Body of pancreas (tissue), 4 donors: ENCODE measurements around the gene COG2. TPM values are rescaled to one million over a fixed set of nuclear protein-coding genes. Genes with fewer than 3 reads are reported as not detected.
A peak's percentile ranks its signal among the peaks of the same experiment; 100 is the strongest.

ENCODE experiments used
- ATAC-seq: fragments of 150-250 bp; one replicate; pipeline ENCODE4 v1.9.1; 2016
- DNase-seq, 4 donors: peaks; one replicate each; pipeline ENCODE4 v3.0.0-alpha.2; 2019
- H3K27ac ChIP-seq, 4 donors: fragments of 200-600 bp; sonication (generic); 1 replicate in 3 of 4; 2 replicates in 1 of 4; pipeline versions ENCODE4 v1.5.1 to v1.6.1; 2016 to 2019; ENCODE audit warnings: mild to moderate bottlenecking in 1 of 4, mixed read lengths in 1 of 4, moderate library complexity in 1 of 4
- H3K27me3 ChIP-seq, 2 donors: fragments of 200-600 bp; sonication (generic); one replicate each; pipeline ENCODE4 v1.6.0; 2016; ENCODE audit warnings: mild to moderate bottlenecking in 1 of 2
- H3K36me3 ChIP-seq, 2 donors: fragments of 200-600 bp; sonication (generic); replicated peaks in 1 of 2; 2 replicates each; pipeline ENCODE4 v1.5.1; 2016; ENCODE audit warnings: low read depth in 2 of 2; ENCODE audit not compliant: insufficient read depth in 1 of 2
- H3K4me1 ChIP-seq: fragments of 200-600 bp; sonication (generic); one replicate; pipeline ENCODE4 v1.6.0; 2016
- H3K4me3 ChIP-seq, 2 donors: fragments of 200-600 bp; sonication (generic); 1 replicate in 1 of 2; 2 replicates in 1 of 2; pipeline ENCODE4 v1.5.1; 2016 to 2019
- H3K9me3 ChIP-seq, 3 donors: fragments of 200-600 bp; sonication (generic); 1 replicate in 2 of 3; 2 replicates in 1 of 3; pipeline ENCODE4 v1.5.1; 2016
- POLR2A ChIP-seq, 3 donors: fragments of 450-650 bp; IDR thresholded peaks; one replicate each; pipeline ENCODE4 v1.6.1; 2016; ENCODE audit warnings: antibody characterized with exemption in 3 of 3, mild to moderate bottlenecking in 2 of 3
- WGBS, 2 donors: methylation state at CpG; one replicate each; pipeline ENCODE4 v1.1.5; 2017; 5-methylcytosine and 5-hydroxymethylcytosine counted together
- intact Hi-C: fragments of 100-400 bp; cut with DNase I; formaldehyde crosslinking; loops from one replicate; pipeline ENCODE4 v1.15.1; 2023
- total RNA-seq, 2 donors: library from RNA; depleted of rRNA; stranded (reverse); fragments of >200 nt; gene quantifications; one replicate each; pipeline ENCODE4 v1.1.0, GENCODE V29; 2016
- TF ChIP-seq, protein P1 (sequence below), 7 experiments: fragments of 450-650 bp in 4 of 7; fragments of 200-600 bp in 3 of 7; sonication (generic) in 3 of 7; IDR thresholded peaks; one replicate each; pipeline ENCODE4 v1.5.1; 2016 to 2019; ENCODE audit warnings: antibody characterized with exemption in 7 of 7

COG2 gene
- total RNA-seq, 2 donors from 2014 or later = 13.7 to 26.0 TPM

DNA sequence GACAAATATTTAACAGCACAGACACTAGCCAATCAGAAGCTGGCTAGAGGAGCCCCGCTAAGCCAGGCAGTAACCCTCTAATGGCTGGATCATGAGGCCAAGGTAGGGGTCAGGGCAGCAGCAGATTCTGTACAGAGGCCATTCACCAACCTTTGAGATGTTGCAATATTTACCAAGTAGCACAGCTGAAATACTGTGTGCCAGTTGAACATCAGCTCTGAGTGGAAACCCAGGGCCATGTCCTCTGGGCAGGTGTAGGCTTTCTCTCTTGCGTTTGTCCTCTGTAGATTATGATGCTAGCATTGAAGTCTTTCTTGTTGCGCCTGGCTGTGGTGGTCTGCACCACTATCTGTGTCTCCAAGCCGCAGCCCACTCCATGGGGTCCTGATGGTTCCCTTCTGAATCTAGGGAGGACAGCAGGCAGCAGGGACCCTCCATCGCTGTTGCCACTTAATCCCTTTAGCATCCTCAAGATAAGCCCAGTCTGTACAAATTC, 2.5 kb upstream of the COG2 start:
- Histone ChIP-seq H3K9me3 (no peaks in the 10 kb centered on the region), H3K27ac (no peak overlapping the region), H3K4me1 (peaks cover 30% of the 10 kb centered on the region), H3K27me3 (no peaks in the 10 kb centered on the region), H3K36me3 (no peaks in the 10 kb centered on the region), H3K4me3 (no peak overlapping the region)
- TF ChIP-seq, protein P1, sequence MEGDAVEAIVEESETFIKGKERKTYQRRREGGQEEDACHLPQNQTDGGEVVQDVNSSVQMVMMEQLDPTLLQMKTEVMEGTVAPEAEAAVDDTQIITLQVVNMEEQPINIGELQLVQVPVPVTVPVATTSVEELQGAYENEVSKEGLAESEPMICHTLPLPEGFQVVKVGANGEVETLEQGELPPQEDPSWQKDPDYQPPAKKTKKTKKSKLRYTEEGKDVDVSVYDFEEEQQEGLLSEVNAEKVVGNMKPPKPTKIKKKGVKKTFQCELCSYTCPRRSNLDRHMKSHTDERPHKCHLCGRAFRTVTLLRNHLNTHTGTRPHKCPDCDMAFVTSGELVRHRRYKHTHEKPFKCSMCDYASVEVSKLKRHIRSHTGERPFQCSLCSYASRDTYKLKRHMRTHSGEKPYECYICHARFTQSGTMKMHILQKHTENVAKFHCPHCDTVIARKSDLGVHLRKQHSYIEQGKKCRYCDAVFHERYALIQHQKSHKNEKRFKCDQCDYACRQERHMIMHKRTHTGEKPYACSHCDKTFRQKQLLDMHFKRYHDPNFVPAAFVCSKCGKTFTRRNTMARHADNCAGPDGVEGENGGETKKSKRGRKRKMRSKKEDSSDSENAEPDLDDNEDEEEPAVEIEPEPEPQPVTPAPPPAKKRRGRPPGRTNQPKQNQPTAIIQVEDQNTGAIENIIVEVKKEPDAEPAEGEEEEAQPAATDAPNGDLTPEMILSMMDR (IDR thresholded peaks at IDR 0.05) = no peak
- TF ChIP-seq POLR2A (IDR thresholded peaks at IDR 0.05) = no peak
- DNase-seq = peak in 2 of 4 donors; percentile 18 to 25
- no peak for ATAC-seq
- intact Hi-C loops = loop anchor here (10.0 kb wide), 1 partner anchor 135 kb away; no protein-coding TSS in a partner anchor
- WGBS, 2 donors = 52 to 63% methylated on average over 5 of the region's 5 CpGs

GRCh38 chr1:230641346-230641745, 935 bp upstream of the COG2 start:
- H3K4me3 ChIP-seq = no peak overlapping the region
- TF ChIP-seq POLR2A (IDR thresholded peaks at IDR 0.05) = no peak
- TF ChIP-seq, protein P1 (IDR thresholded peaks at IDR 0.05) = no peak
- H3K4me1 ChIP-seq = peaks cover 37% of the 10 kb centered on the region
- DNase-seq = no peak
- no peaks in the 10 kb centered on the region for H3K36me3 ChIP-seq
- WGBS, 2 donors = 63 to 81% methylated on average over 6 of the region's 6 CpGs
- intact Hi-C loops = loop anchor here (10.0 kb wide), 1 partner anchor 133 kb away; no protein-coding TSS in a partner anchor
- H3K27ac ChIP-seq = no peak overlapping the region
- ATAC-seq = no peak
- H3K27me3 ChIP-seq = no peaks in the 10 kb centered on the region
- H3K9me3 ChIP-seq = no peaks in the 10 kb centered on the region

GRCh38 chr1:230641900-230642262, 400 bp upstream of the COG2 start:
- H3K27ac ChIP-seq = no peak overlapping the region
- DNase-seq (no peak), ATAC-seq (no peak)
- WGBS, 2 donors = 20 to 30% methylated on average over 12 to 18 of the region's 18 CpGs
- TF ChIP-seq, protein P1 (IDR thresholded peaks at IDR 0.05) = no peak
- no peak for TF ChIP-seq POLR2A (IDR thresholded peaks at IDR 0.05)
- peaks cover 43% of the 10 kb centered on the region for H3K4me1 ChIP-seq
- H3K9me3 ChIP-seq = no peaks in the 10 kb centered on the region
- H3K4me3 ChIP-seq = no peak overlapping the region
- H3K27me3 ChIP-seq = no peaks in the 10 kb centered on the region
- H3K36me3 ChIP-seq = no peaks in the 10 kb centered on the region
- intact Hi-C loops = loop anchor here (10.0 kb wide), 1 partner anchor 133 kb away; no protein-coding TSS in a partner anchor

- H3K4me3 ChIP-seq = no peak overlapping the region
- no peak overlapping the region for H3K27ac ChIP-seq
- no peak for ATAC-seq
- no peaks in the 10 kb centered on the region for H3K27me3 ChIP-seq
- intact Hi-C loops = loop anchor here (10.0 kb wide), 1 partner anchor 131 kb away; no protein-coding TSS in a partner anchor
- 49 to 67% methylated on average over 4 of the region's 4 CpGs for WGBS, 2 donors
- TF ChIP-seq, protein P1 (IDR thresholded peaks at IDR 0.05) = no peak
- TF ChIP-seq POLR2A (IDR thresholded peaks at IDR 0.05) = no peak
- H3K9me3 ChIP-seq = no peaks in the 10 kb centered on the region
- peaks cover 47% of the 10 kb centered on the region for H3K4me1 ChIP-seq
- H3K36me3 ChIP-seq = no peaks in the 10 kb centered on the region
- DNase-seq = no peak
Measured at GRCh38 chr1:230643908-230644307, 1.6 kb downstream of the COG2 start.

DNA sequence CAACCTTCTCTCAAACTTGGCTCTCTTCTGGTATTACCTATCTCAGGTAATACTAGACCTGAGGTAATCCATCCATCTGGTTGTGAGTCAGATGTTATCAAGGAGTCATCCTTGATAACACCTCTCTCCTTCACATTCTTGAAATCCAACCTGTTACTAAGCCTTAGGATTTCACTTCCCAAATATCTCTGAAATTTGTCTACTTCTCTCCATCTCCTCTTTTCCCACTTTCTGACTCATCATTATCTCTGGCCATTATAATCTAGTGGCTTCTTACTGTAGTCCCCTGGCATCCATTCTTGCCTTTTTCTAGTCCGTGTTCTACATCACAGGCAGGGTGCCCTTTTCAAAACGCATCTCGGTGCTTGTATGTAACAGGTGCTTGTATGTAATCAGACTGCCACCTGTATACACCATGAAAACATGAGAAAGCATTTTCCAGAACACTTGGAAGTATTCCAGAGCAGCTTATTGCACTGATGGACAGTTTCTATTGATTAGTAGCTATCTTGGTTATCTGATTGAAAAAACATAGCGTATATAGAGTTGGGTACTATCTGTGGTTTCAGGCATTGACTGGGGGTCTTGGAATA, 4.5 kb downstream of the COG2 start:
- Histone ChIP-seq H3K27ac (no peak overlapping the region), H3K36me3 (no peaks in the 10 kb centered on the region), H3K4me3 (no peak overlapping the region), H3K27me3 (no peaks in the 10 kb centered on the region), H3K9me3 (no peaks in the 10 kb centered on the region), H3K4me1 (peaks cover 39% of the 10 kb centered on the region)
- no peak for ATAC-seq
- 54 to 56% methylated on average over 4 of the region's 4 CpGs for WGBS, 2 donors
- DNase-seq = no peak
- intact Hi-C loops = loop anchor here (10.0 kb wide), 1 partner anchor 128 kb away; no protein-coding TSS in a partner anchor
- no peak for TF ChIP-seq POLR2A (IDR thresholded peaks at IDR 0.05)
- TF ChIP-seq, protein P1 (IDR thresholded peaks at IDR 0.05) = no peak
